ENCODE measurements around the gene GNAQ.

DNA sequence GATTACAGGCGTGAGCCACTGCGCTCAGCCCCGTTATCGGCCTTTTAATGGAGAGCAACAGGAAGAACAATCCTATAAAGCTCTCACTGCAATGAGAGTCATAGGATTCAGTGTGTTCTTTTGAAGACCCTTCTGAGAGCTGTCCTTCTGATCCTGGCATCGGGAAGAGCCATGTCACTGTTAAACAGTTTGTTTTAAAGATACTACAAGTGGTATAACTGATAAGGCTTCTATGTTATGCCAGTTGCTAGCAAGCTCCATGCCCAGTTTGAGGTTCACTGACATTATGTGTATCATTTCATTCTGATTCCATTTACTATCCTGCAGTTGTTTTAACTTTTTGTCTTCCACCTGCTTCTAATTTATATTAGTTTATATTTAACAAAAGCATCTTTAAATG is 55.8 kb downstream of the GNAQ start:
- TF ChIP-seq, protein P1, sequence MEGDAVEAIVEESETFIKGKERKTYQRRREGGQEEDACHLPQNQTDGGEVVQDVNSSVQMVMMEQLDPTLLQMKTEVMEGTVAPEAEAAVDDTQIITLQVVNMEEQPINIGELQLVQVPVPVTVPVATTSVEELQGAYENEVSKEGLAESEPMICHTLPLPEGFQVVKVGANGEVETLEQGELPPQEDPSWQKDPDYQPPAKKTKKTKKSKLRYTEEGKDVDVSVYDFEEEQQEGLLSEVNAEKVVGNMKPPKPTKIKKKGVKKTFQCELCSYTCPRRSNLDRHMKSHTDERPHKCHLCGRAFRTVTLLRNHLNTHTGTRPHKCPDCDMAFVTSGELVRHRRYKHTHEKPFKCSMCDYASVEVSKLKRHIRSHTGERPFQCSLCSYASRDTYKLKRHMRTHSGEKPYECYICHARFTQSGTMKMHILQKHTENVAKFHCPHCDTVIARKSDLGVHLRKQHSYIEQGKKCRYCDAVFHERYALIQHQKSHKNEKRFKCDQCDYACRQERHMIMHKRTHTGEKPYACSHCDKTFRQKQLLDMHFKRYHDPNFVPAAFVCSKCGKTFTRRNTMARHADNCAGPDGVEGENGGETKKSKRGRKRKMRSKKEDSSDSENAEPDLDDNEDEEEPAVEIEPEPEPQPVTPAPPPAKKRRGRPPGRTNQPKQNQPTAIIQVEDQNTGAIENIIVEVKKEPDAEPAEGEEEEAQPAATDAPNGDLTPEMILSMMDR (IDR thresholded peaks at IDR 0.05): no peak
- TF ChIP-seq POLR2A (IDR thresholded peaks at IDR 0.05): no peak
